ENCODE results near the gene NSD1.
A peak's percentile ranks its signal among the peaks of the same experiment; 100 is the strongest.

Gene NSD1, protein sequence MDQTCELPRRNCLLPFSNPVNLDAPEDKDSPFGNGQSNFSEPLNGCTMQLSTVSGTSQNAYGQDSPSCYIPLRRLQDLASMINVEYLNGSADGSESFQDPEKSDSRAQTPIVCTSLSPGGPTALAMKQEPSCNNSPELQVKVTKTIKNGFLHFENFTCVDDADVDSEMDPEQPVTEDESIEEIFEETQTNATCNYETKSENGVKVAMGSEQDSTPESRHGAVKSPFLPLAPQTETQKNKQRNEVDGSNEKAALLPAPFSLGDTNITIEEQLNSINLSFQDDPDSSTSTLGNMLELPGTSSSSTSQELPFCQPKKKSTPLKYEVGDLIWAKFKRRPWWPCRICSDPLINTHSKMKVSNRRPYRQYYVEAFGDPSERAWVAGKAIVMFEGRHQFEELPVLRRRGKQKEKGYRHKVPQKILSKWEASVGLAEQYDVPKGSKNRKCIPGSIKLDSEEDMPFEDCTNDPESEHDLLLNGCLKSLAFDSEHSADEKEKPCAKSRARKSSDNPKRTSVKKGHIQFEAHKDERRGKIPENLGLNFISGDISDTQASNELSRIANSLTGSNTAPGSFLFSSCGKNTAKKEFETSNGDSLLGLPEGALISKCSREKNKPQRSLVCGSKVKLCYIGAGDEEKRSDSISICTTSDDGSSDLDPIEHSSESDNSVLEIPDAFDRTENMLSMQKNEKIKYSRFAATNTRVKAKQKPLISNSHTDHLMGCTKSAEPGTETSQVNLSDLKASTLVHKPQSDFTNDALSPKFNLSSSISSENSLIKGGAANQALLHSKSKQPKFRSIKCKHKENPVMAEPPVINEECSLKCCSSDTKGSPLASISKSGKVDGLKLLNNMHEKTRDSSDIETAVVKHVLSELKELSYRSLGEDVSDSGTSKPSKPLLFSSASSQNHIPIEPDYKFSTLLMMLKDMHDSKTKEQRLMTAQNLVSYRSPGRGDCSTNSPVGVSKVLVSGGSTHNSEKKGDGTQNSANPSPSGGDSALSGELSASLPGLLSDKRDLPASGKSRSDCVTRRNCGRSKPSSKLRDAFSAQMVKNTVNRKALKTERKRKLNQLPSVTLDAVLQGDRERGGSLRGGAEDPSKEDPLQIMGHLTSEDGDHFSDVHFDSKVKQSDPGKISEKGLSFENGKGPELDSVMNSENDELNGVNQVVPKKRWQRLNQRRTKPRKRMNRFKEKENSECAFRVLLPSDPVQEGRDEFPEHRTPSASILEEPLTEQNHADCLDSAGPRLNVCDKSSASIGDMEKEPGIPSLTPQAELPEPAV (N-terminal part only)

DNA sequence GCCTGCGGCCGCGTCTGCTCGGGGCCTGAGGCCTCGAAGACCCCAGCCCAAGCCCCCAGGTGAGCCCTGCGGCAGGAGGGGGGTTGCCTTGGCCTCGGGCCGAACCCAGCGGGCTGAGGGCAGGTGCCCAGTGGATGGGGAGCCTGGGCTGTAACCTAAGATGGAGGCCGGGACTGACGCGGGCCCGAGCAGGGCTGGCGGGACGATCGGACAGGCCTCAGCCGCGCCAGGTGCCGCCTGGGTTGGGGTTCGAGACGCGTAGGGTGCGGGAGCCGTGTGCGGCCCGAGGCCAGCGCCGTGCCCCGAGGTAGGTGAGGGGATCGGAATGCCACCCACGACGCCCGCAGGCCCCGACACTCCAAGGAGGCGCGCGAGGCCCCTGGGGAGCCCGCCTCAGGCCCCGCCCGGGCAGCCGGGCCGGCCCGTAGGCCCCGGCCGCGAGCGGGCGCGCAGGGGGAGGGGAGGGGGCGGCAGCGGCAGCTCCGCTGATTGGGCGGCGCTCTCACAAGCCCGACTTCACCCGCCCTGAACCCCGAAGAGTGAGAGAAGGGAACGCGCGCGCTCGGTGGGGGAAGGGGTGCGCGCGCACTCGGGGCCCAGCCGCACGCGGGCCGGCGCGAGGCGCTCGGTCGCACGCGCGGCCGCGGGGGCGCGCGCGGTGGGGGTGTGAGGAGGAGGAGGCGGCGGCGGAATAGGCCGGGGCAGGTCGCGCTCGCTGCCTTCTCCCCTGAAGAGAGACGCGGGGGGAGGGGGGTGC lies at the start of gene NSD1:
Gene NSD1 (plus strand): TSS at position 678 of the 757 bp plus-strand sequence. CDS start 1,331 bp downstream, outside the sequence.
- Histone ChIP-seq H3K27ac (ENCODE audit: low read depth, low read length) (peak within 1 kb of the TSS; percentile 93), H3K9ac (ENCODE audit: low read length) (peak within 1 kb of the TSS; percentile 35), H3K4me1 (ENCODE audit: control insufficient read depth, insufficient read depth, low read length) (peaks cover 29% of the 10 kb centered on the region), H3K4me3 (ENCODE audit: low read length) (peak within 1 kb of the TSS; percentile 84), H3K27me3 (ENCODE audit: control insufficient read depth, insufficient read depth, low read length) (no peaks in the 10 kb centered on the region), H3K36me3 (ENCODE audit: control insufficient read depth, insufficient read depth, low read length) (no peaks in the 10 kb centered on the region)

GRCh38 chr5:177084175-177084574 lies 49.4 kb upstream of the NSD1 start:
- Histone ChIP-seq H3K27ac (ENCODE audit: low read depth, low read length) (no peak overlapping the region), H3K36me3 (ENCODE audit: control insufficient read depth, insufficient read depth, low read length) (no peaks in the 10 kb centered on the region), H3K4me1 (ENCODE audit: control insufficient read depth, insufficient read depth, low read length) (no peaks in the 10 kb centered on the region), H3K9ac (ENCODE audit: low read length) (no peak overlapping the region), H3K27me3 (ENCODE audit: control insufficient read depth, insufficient read depth, low read length) (no peaks in the 10 kb centered on the region), H3K4me3 (ENCODE audit: low read length) (no peak overlapping the region)

DNA sequence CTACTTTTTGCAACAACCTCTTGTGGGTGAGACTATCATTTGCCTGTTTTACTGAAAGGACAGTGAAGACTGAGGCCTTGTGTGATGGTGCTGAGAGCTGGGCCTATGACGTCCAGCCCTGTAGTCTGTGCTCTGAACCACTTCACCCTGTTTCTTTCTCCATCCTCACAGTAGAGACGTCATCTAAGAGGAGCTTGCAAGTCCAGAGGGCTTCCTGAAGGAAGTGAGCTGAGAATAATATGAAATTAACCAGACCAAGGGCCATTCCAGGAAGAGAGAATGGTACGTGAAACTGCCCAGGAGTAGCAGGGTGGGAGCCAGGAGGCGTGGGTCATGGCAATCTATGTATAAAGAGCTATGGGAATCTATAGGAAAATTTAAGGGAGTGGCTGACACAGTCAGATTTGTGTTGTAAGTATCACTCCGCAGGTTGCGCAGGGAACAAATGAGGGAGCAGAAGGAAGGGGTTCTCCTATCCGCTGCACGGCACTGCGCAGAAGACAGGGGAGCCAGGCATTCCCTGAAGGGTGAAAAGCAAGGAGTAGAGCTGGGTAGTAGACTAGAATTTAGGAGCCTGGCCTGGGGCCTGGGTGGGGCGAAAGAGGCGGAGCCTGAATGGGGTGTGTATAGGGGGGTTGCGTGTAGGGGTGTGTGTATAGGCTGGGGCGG lies 47.5 kb upstream of the NSD1 start:
- Histone ChIP-seq H3K4me3 (ENCODE audit: low read length) (no peak overlapping the region), H3K36me3 (ENCODE audit: control insufficient read depth, insufficient read depth, low read length) (no peaks in the 10 kb centered on the region), H3K27me3 (ENCODE audit: control insufficient read depth, insufficient read depth, low read length) (no peaks in the 10 kb centered on the region), H3K9ac (ENCODE audit: low read length) (no peak overlapping the region), H3K4me1 (ENCODE audit: control insufficient read depth, insufficient read depth, low read length) (no peaks in the 10 kb centered on the region), H3K27ac (ENCODE audit: low read depth, low read length) (no peak overlapping the region)

GRCh38 chr5:177086654-177087397 lies 46.7 kb upstream of the NSD1 start, which contains the start of gene FGFR4:
FGFR4 (plus strand) TSS chr5:177086915; CDS start chr5:177089603, 2,688 bp downstream.
- H3K4me3 ChIP-seq (ENCODE audit: low read length), result peak within 1 kb of the TSS; percentile 63
- H3K36me3 ChIP-seq (ENCODE audit: control insufficient read depth, insufficient read depth, low read length), result no peaks in the 10 kb centered on the region
- H3K27ac ChIP-seq (ENCODE audit: low read depth, low read length), result no peak within 1 kb of the TSS
- no peaks in the 10 kb centered on the region for H3K4me1 ChIP-seq (ENCODE audit: control insufficient read depth, insufficient read depth, low read length)
- no peak within 1 kb of the TSS for H3K9ac ChIP-seq (ENCODE audit: low read length)
- no peaks in the 10 kb centered on the region for H3K27me3 ChIP-seq (ENCODE audit: control insufficient read depth, insufficient read depth, low read length)

DNA sequence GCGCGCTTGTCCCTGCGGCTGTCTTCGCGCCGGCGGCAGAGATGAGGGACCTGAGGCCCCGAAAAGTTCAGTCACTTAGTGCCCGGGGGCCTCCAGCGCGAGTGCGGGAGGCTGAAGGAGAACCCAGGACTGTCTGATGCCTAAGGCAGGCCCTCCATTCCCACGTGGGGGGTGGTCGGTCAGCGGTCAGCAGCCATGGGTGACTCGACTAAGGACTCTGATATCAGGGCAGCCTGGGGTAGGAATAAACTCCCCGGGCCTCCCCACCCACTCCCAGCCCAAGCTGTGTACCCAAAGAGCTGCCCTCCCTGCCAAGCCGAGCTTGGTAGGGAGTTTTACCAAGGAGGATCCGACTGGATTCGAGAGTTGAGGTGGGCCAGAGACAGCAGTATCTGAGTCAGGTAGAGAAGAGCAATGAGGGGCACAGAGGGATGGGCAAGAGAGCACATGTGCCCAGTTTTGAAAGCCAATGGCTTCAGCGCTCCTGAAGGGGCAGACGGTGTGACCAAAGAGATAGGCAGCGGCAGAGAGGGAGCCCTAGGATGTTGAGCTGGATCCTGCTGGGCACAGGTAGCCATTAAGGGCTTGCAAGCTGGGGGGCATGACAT lies 46.1 kb upstream of the NSD1 start:
- Histone ChIP-seq H3K9ac (ENCODE audit: low read length) (no peak overlapping the region), H3K4me1 (ENCODE audit: control insufficient read depth, insufficient read depth, low read length) (no peaks in the 10 kb centered on the region), H3K27ac (ENCODE audit: low read depth, low read length) (no peak overlapping the region), H3K27me3 (ENCODE audit: control insufficient read depth, insufficient read depth, low read length) (no peaks in the 10 kb centered on the region), H3K36me3 (ENCODE audit: control insufficient read depth, insufficient read depth, low read length) (no peaks in the 10 kb centered on the region), H3K4me3 (ENCODE audit: low read length) (peak overlapping the region; percentile 63)

GRCh38 chr5:177089127-177089526 lies 44.4 kb upstream of the NSD1 start:
- no peaks in the 10 kb centered on the region for H3K36me3 ChIP-seq (ENCODE audit: control insufficient read depth, insufficient read depth, low read length)
- H3K4me1 ChIP-seq (ENCODE audit: control insufficient read depth, insufficient read depth, low read length), result no peaks in the 10 kb centered on the region
- no peaks in the 10 kb centered on the region for H3K27me3 ChIP-seq (ENCODE audit: control insufficient read depth, insufficient read depth, low read length)
- H3K4me3 ChIP-seq (ENCODE audit: low read length), result no peak overlapping the region
- no peak overlapping the region for H3K9ac ChIP-seq (ENCODE audit: low read length)
- H3K27ac ChIP-seq (ENCODE audit: low read depth, low read length), result no peak overlapping the region

DNA sequence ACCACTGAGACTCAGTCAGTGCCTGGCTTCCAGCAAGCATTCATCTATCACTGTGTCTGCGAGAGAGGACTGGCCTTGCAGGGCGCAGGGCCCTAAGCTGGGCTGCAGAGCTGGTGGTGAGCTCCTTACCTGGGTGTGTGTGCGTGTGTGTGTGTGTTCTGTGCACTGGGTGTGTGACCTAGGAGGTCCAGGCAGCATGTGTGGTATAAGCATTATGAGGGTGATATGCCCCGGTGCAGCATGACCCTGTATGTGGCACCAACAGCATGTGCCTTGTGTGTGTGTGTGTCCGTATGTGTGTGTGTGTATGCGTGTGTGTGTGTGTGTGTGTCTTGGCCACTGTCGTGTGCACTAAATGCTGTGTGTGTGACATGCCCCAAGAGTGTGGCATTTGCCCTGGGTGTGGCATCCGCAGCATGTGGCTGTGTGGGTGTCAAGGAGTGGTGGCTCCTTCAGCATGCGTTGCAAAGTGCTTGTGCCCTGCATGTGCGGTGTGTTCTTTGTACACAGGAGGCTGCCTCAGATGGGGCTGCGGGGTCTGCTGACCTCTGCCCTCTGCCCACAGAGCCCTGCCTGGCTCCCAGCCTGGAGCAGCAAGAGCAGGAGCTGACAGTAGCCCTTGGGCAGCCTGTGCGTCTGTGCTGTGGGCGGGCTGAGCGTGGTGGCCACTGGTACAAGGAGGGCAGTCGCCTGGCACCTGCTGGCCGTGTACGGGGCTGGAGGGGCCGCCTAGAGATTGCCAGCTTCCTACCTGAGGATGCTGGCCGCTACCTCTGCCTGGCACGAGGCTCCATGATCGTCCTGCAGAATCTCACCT lies 43.5 kb upstream of the NSD1 start:
- H3K27me3 ChIP-seq (ENCODE audit: control insufficient read depth, insufficient read depth, low read length), result no peaks in the 10 kb centered on the region
- no peaks in the 10 kb centered on the region for H3K4me1 ChIP-seq (ENCODE audit: control insufficient read depth, insufficient read depth, low read length)
- H3K4me3 ChIP-seq (ENCODE audit: low read length), result no peak overlapping the region
- H3K27ac ChIP-seq (ENCODE audit: low read depth, low read length), result no peak overlapping the region
- H3K36me3 ChIP-seq (ENCODE audit: control insufficient read depth, insufficient read depth, low read length), result no peaks in the 10 kb centered on the region
- no peak overlapping the region for H3K9ac ChIP-seq (ENCODE audit: low read length)

DNA sequence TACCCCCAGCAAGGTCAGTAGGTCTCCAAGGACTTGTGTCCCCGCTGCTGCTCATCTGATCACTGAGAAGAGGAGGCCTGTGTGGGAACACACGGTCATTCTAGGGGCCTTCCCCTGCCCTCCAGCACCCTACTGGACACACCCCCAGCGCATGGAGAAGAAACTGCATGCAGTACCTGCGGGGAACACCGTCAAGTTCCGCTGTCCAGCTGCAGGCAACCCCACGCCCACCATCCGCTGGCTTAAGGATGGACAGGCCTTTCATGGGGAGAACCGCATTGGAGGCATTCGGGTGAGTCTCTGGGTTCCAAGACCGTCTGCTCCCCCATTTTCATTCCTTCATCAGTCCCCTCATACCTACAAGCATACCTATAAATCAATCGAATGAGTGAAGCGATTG lies 42.8 kb upstream of the NSD1 start:
- Histone ChIP-seq H3K27ac (ENCODE audit: low read depth, low read length) (no peak overlapping the region), H3K4me3 (ENCODE audit: low read length) (no peak overlapping the region), H3K9ac (ENCODE audit: low read length) (no peak overlapping the region), H3K4me1 (ENCODE audit: control insufficient read depth, insufficient read depth, low read length) (no peaks in the 10 kb centered on the region), H3K27me3 (ENCODE audit: control insufficient read depth, insufficient read depth, low read length) (no peaks in the 10 kb centered on the region), H3K36me3 (ENCODE audit: control insufficient read depth, insufficient read depth, low read length) (no peaks in the 10 kb centered on the region)

DNA sequence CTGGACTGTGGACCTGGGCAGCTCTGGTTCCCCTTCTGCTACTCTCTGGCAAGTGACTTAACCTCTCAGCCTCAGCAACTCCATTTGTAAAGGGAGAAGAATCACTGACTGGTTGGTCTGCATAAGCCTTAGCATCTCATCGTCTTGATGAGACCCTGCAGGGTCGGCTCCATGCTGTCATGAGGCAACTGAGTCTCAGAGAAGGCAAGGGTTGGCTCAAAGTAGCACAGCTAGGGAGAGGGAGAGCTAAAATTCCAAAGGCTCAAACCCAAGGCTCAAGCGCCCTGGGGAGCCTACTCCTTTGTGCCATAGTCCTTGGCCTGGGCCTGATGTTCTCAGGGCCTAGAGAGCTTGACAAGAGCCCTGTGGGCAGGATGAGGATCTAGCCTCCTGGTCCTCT lies 42.3 kb upstream of the NSD1 start:
- no peaks in the 10 kb centered on the region for H3K27me3 ChIP-seq (ENCODE audit: control insufficient read depth, insufficient read depth, low read length)
- no peak overlapping the region for H3K9ac ChIP-seq (ENCODE audit: low read length)
- H3K4me1 ChIP-seq (ENCODE audit: control insufficient read depth, insufficient read depth, low read length), result no peaks in the 10 kb centered on the region
- H3K4me3 ChIP-seq (ENCODE audit: low read length), result no peak overlapping the region
- H3K27ac ChIP-seq (ENCODE audit: low read depth, low read length), result no peak overlapping the region
- H3K36me3 ChIP-seq (ENCODE audit: control insufficient read depth, insufficient read depth, low read length), result no peaks in the 10 kb centered on the region

Data from rectal smooth muscle tissue (tissue), 1 donor.